AG10803 (cell line): ENCODE measurements around the gene ADGRA3.
"Not testable (repeated sequence)": the region's sequence is repeated elsewhere in the genome, so short reads cannot be mapped to it uniquely, and the experiment has no call there.

Experiments
- DNase-seq: peaks from one replicate; pipeline ENCODE4 v3.0.0; 2010; ENCODE audit warnings: low read depth
- H3K4me3 ChIP-seq: 2 replicates; pipeline ENCODE4 v1.5.1; 2011; ENCODE audit warnings: mild to moderate bottlenecking, low read length, control low read depth
- CTCF ChIP-seq: conservative IDR thresholded peaks from 2 replicates; pipeline ENCODE4 v1.5.1; 2011; ENCODE audit warnings: mild to moderate bottlenecking, low read length, control low read depth, inconsistent platforms

ADGRA3 gene

GRCh38 chr4:22482250-22483127 lies 33.4 kb downstream of the ADGRA3 start:
- TF ChIP-seq CTCF: no peak
- no peak overlapping the region for H3K4me3 ChIP-seq
- DNase-seq: no peak

- H3K4me3 ChIP-seq: no peak overlapping the region
- DNase-seq: no peak
- no peak for TF ChIP-seq CTCF
Measured at GRCh38 chr4:22480675-22481327, 35.1 kb downstream of the ADGRA3 start.

- DNase-seq: no peak
- no peak overlapping the region for H3K4me3 ChIP-seq
- no peak for TF ChIP-seq CTCF
Measured at GRCh38 chr4:22478426-22478825, 37.4 kb downstream of the ADGRA3 start.

GRCh38 chr4:22477813-22478182 lies 38.1 kb downstream of the ADGRA3 start:
- no peak for TF ChIP-seq CTCF
- no peak overlapping the region for H3K4me3 ChIP-seq
- no peak for DNase-seq

- no peak for TF ChIP-seq CTCF
- no peak for DNase-seq
Measured at GRCh38 chr4:22477136-22477812, 38.6 kb downstream of the ADGRA3 start.

GRCh38 chr4:22476011-22476410 lies 39.9 kb downstream of the ADGRA3 start:
- H3K4me3 ChIP-seq: no peak overlapping the region
- no peak for TF ChIP-seq CTCF
- no peak for DNase-seq

More at GRCh38 chr4:22477136-22477812, 38.6 kb downstream of the ADGRA3 start:
- no peak overlapping the region for H3K4me3 ChIP-seq

GRCh38 chr4:22475311-22475646 lies 40.6 kb downstream of the ADGRA3 start:
- DNase-seq, H3K4me3 ChIP-seq: not testable (repeated sequence)
